ENCODE data around the gene ANTXR1.

DNA sequence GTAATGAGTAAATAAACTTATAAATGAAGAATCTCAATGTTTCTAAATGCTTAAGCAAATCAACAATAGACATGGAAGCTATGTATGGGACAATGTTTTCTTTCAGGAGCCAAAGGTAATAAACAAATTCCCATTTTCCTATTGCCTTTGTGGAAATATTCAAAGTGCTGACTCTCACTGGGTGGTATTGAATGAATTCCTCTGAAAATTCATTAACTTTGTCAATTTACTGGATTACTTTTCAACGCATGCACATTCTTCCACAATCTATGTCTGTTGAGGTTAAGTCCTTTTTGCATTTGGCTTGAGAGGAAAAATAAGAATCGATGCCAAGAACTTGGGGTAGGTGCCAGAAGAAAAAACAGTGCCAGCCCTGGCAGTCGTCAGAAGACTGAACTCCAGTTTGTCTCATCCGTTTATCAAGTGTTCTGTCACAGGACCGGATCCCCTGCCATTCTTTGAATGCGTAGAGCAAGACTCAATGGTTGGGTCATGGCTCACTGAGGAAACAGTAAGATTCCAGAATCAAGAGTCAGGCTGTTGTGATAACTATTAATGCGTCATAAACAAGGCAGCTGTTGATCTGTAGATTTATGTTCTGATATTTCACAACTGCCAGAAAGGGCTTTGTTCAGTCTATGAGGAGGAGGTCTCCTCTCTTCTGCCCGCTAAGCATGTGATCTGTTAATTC, 240.8 kb downstream of the ANTXR1 start:
- no peak for TF ChIP-seq CTCF (conservative IDR thresholded peaks at IDR 0.05; ENCODE audit: low read depth, low read length)
- no peak for TF ChIP-seq EZH2 (IDR thresholded peaks at IDR 0.05; ENCODE audit: borderline replicate concordance, low read depth, low read length, poor library complexity, severe bottlenecking)

All from A673 (cell line).